ENCODE data around the gene GCA.

DNA sequence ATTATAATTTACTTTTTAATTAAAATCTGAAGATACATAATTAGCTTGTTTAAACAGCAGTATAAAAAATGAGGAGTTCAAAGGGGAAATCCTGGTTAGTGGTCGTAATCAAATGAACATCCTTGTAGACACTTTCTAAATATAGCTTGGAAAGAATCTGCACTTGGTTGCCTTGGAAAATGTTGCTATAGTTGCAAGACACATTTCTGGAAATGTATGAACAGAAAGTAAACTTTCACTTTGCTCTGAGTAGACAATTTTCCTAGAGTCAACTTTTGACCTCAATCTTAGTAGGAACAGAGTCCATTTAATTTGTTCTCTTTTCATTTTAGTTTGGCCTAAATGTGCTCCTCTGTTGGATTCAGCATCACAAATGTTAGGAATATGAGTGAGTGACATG lies 38.3 kb downstream of the GCA start:
- TF ChIP-seq ZNF274 (IDR thresholded peaks at IDR 0.05; ENCODE audit: low read depth, low read length) (no peak), YY1 (IDR thresholded peaks at IDR 0.05; ENCODE audit: insufficient read depth, insufficient read length) (no peak)

Measured in NT2/D1 (cell line).